ENCODE results near the gene WDR20. TPM values are rescaled to one million over a fixed set of nuclear protein-coding genes. Genes with fewer than 3 reads are reported as not detected.

Gene WDR20
- polyA plus RNA-seq, 1 of the 3 experiments (the other 2 are of a cell fraction), result 12.4 TPM

DNA sequence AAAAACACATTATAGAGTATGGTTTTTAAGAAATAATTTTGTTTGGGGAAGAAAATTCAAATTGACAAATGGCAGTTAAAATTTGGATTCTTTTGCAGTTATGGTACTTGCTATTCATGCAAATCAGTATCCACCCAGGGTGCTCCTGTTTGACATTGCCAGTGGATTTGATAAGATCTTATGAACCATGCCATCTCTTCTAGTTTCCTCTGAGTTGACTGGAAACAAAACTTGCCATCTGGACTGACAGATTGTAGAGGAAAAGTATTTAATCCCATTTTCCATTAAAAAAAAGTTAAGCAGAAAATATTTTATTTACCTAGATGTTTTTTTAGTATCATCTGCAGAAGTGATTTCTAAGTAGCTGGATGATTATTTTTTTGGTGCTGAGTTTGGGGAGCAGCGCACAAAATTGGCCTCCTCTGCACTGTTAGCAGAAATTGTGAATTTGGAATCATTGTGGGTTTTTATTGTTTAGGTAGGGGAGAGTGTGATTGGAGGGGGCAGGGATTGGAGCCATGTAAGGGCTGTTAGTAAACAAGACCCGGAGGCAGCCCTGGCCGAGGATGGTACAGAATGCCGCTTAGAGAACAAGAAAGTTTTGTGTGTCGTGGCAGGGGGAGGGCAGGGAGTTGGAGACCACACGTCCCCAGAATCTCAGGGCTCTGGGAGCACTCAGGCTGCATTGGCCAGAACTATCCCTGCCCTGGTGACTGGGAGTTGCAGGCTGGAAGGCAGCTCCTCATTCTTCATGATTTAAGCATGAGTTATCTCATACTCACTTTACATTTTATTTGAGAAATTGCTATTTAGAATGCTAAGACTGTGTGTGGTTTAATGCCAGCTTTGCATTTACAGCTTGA lies 56.6 kb downstream of the WDR20 start:
- POLR2A ChIA-PET, result interaction anchor here (0.6 kb wide), 1 partner anchor 28 kb away, joined by 3 read pairs; no protein-coding TSS in a partner anchor
- H3K9me3 ChIP-seq, result no peaks in the 10 kb centered on the region

DNA sequence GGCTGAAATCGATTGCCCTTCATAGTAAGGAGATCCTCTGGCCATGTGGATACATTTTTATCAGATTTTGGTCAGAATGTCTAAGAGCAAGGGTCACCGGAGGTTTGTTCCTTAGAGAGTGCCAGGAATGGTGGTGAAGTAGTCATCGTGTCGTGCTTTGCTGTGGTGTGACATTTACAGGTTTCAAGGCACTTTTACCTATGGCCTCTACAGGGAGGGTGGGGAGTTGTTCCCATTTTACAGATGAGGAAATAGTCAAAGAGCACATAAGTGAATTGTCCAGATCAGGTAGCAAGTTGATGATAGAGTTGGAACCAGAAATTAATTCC lies 57.2 kb downstream of the WDR20 start:
- WGBS (ENCODE audit: low lambda C conversion rate), result 82% methylated on average over 4 of the region's 4 CpGs
- peaks cover 33% of the 10 kb centered on the region for H3K79me2 ChIP-seq (ENCODE audit: insufficient read depth)
- ChIA-PET CTCF (interaction anchor here (0.6 to 1.9 kb wide), 6 partner anchors 11 to 117 kb away, joined by 3 to 9 read pairs (median 3); no protein-coding TSS in a partner anchor), POLR2A (interaction anchor here (0.6 kb wide), 1 partner anchor 27 kb away, joined by 3 read pairs; no protein-coding TSS in a partner anchor)
- TF ChIP-seq EP300 (IDR thresholded peaks at IDR 0.05; ENCODE audit: borderline replicate concordance in 1 of 2, low read depth in 1 of 2, low read length in 1 of 2), result no peak
- TF ChIP-seq, protein P1, sequence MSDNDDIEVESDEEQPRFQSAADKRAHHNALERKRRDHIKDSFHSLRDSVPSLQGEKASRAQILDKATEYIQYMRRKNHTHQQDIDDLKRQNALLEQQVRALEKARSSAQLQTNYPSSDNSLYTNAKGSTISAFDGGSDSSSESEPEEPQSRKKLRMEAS (IDR thresholded peaks at IDR 0.05; ENCODE audit: low read depth), result no peak
- no peak overlapping the region for H2AFZ ChIP-seq (ENCODE audit: low read depth)
- H3K27ac ChIP-seq (ENCODE audit: low read depth in 2 of 2, low read length in 1 of 2), result peak overlapping the region in 1 of 2 experiments; percentile 84; a peak in 2 of 4 replicates
- H3K4me2 ChIP-seq, result no peak overlapping the region
- peaks cover 9 to 21% of the 10 kb centered on the region in 2 experiments for H3K36me3 ChIP-seq (replicated peaks in 1 of 2; ENCODE audit: control insufficient read depth in 1 of 2, insufficient read depth in 2 of 2, low read length in 1 of 2)
- peaks cover 14% of the 10 kb centered on the region for H4K20me1 ChIP-seq (ENCODE audit: insufficient read depth)
- no peak overlapping the region for H3K4me3 ChIP-seq (ENCODE audit: low read depth in 2 of 2, low read length in 1 of 2)
- DNase-seq, result no peak
- H3F3A ChIP-seq (replicated peaks; ENCODE audit: insufficient read depth), result no peaks in the 10 kb centered on the region
- no peak overlapping the region for H3K9ac ChIP-seq
- peaks cover 0 to 53% of the 10 kb centered on the region in 2 experiments; a peak in 2 of 4 replicates for H3K4me1 ChIP-seq (ENCODE audit: control insufficient read depth in 1 of 2, insufficient read depth in 2 of 2, low read depth in 1 of 2, low read length in 1 of 2)
- H3K27me3 ChIP-seq (ENCODE audit: insufficient read depth), result no peaks in the 10 kb centered on the region
- no peaks in the 10 kb centered on the region for H3K9me3 ChIP-seq
- no peaks in the 10 kb centered on the region for H3K9me2 ChIP-seq

More for the DNA sequence above, 56.6 kb downstream of the WDR20 start:
- Histone ChIP-seq H3K4me3 (ENCODE audit: low read depth in 2 of 2, low read length in 1 of 2) (no peak overlapping the region), H4K20me1 (ENCODE audit: insufficient read depth) (peaks cover 15% of the 10 kb centered on the region), H3K9ac (no peak overlapping the region), H3K27ac (ENCODE audit: low read depth in 2 of 2, low read length in 1 of 2) (peak overlapping the region in 1 of 2 experiments; percentile 84; a peak in 2 of 4 replicates), H3K36me3 (replicated peaks in 1 of 2; ENCODE audit: control insufficient read depth in 1 of 2, insufficient read depth in 2 of 2, low read length in 1 of 2) (peaks cover 9 to 21% of the 10 kb centered on the region in 2 experiments), H3K27me3 (ENCODE audit: insufficient read depth) (no peaks in the 10 kb centered on the region), H3K4me2 (no peak overlapping the region), H2AFZ (ENCODE audit: low read depth) (no peak overlapping the region), H3K4me1 (ENCODE audit: control insufficient read depth in 1 of 2, insufficient read depth in 2 of 2, low read depth in 1 of 2, low read length in 1 of 2) (peaks cover 0 to 52% of the 10 kb centered on the region in 2 experiments; a peak in 2 of 4 replicates), H3F3A (replicated peaks; ENCODE audit: insufficient read depth) (no peaks in the 10 kb centered on the region), H3K9me2 (no peaks in the 10 kb centered on the region), H3K79me2 (ENCODE audit: insufficient read depth) (peaks cover 34% of the 10 kb centered on the region)
- TF ChIP-seq MXI1 (IDR thresholded peaks at IDR 0.05; ENCODE audit: low read depth, low read length) (peak; percentile 52; the same call in 1 of the 2 replicates), GATA2 (CRISPR knock-in tag; IDR thresholded peaks at IDR 0.05) (peak; percentile 50), ELF1 (IDR thresholded peaks at IDR 0.05) (no peak), RCOR1 (IDR thresholded peaks at IDR 0.05; ENCODE audit: low read length) (peak; percentile 43; the same call in 1 of the 2 replicates)
- TF ChIP-seq, protein P2, sequence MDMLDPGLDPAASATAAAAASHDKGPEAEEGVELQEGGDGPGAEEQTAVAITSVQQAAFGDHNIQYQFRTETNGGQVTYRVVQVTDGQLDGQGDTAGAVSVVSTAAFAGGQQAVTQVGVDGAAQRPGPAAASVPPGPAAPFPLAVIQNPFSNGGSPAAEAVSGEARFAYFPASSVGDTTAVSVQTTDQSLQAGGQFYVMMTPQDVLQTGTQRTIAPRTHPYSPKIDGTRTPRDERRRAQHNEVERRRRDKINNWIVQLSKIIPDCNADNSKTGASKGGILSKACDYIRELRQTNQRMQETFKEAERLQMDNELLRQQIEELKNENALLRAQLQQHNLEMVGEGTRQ (IDR thresholded peaks at IDR 0.05; ENCODE audit: borderline replicate concordance, low read depth, low read length), result no peak
- DNase-seq, result no peak
- CTCF ChIA-PET, result interaction anchor here (0.6 to 1.9 kb wide), 5 partner anchors 10 to 118 kb away, joined by 3 to 9 read pairs (median 3); no protein-coding TSS in a partner anchor
- 88% methylated on average over 6 of the region's 6 CpGs for WGBS (ENCODE audit: low lambda C conversion rate)
